GM21447 (cell line): ENCODE measurements around the gene CARM1.
"Not testable (repeated sequence)": the region's sequence is repeated elsewhere in the genome, so short reads cannot be mapped to it uniquely, and the experiment has no call there.

Experiments used
- ATAC-seq: cut with Tn5 transposase; IDR thresholded peaks from one replicate; pipeline ENCODE4 v1.9.1; 2021; ENCODE audit not compliant: unreplicated experiment

The CARM1 gene

DNA sequence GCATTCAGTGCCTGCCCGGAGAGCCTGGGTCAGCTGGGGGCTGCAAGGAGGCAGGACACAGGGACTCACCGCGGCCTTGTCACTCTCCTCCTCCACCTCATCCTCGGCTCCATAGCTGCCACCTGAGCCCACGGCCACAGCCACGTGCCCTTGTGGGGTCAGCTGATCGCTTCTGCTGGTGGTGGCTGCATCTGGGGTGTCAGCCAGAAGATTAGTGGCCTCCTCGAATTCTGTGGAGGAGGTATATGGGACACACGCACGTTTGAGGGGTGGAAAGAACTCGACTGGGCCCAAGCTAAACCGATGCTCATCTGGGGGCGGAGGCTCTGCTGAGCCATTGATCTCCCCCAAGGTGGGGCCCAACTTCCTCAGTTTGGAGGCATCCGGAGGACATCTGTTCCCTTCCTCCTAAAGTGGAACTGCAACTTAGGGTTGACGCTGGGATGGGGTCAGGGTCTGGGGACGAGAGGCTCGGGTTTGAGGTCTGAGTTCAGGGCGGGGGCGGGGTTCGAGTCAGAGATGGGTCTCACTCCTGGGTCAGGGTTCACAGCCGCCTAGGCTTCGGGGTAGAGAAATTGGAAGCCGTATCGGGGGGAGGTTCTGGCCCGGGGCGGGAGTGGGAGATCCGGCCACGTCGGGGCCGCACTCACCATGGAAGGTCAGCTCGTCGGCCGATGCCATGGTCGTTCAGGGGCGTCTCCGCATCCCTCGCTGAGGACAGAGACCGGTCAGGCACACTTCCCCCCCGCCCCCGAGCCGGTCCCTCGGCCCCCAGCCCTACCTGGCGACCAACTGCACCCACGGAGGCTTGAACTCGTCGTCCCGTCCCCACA lies 56.6 kb downstream of the CARM1 start:
- peak; percentile 29 for ATAC-seq

GRCh38 chr19:10928563-10929401 lies 57.4 kb downstream of the CARM1 start, which contains the start of the genes TIMM29 and YIPF2:
TIMM29 (plus strand) TSS chr19:10928811; CDS start chr19:10928823, 12 bp downstream.
YIPF2 (minus strand) TSS chr19:10928639; CDS start chr19:10928410, 229 bp downstream.
- ATAC-seq = peak; percentile 70

DNA sequence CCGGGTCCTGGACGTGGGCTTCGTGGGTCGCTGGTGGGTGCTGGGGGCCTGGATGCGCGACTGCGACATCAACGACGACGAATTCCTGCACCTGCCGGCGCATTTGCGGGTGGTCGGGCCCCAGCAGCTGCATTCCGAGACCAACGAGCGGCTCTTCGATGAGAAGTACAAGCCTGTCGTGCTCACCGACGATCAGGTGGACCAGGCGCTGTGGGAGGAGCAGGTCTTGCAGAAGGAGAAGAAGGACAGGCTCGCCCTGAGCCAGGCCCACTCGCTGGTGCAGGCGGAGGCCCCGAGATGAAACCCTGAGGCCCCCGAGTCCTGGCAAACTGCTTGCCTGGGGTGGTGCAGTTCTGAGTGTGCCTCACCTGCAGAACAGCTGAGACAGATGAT lies 58.0 kb downstream of the CARM1 start:
- no peak for ATAC-seq

GRCh38 chr19:10935371-10936059 lies 64.2 kb downstream of the CARM1 start:
- no peak for ATAC-seq

DNA sequence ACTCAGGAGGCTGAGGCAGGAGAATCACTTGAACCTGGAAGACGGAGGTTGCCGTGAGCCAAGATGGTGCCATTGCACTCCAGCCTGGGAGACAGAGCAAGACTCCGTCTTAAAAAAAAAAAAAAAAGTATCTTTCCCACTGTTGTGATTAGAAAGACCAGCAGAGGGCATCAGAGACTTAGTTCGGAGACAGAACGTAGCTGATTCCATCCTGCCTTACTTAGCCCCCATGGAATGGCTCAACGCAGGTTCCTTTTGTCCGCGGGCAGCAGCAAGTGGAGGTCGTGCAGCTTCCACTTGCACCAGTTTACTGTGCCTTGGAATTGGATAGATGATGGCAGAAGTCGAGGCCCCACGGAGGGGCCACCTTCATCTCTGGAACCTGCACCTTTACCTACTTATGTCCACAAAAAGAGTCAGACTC lies 65.3 kb downstream of the CARM1 start:
- ATAC-seq = no peak

- not testable (repeated sequence) for ATAC-seq
Measured at GRCh38 chr19:10941649-10942048, 70.3 kb downstream of the CARM1 start.

- ATAC-seq = not testable (repeated sequence)
Measured at GRCh38 chr19:10943412-10943811, 72.1 kb downstream of the CARM1 start.

DNA sequence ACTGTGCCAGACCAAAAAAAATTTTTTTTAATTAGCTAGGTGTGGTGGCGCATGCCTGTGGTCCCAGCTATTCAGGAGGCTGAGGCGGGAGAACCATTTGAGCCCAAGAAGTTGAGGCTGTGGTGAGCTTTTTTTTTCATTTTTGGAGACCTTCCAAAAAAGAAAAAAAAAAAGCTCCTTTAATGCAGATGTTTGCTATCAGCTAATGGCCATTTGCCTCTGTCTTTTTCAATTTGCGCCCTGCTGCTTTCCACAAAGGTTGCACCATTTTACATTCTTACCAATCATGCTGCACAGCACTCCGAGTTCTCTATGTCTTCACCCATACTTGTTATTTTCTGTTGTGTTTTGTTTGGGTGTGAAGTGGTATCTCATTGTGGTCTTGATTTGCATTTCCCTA lies 73.9 kb downstream of the CARM1 start:
- ATAC-seq = no peak

GRCh38 chr19:10946958-10947657 lies 75.8 kb downstream of the CARM1 start:
- ATAC-seq = no peak

GRCh38 chr19:10952809-10953208 lies 81.5 kb downstream of the CARM1 start:
- no peak for ATAC-seq

GRCh38 chr19:10959277-10959968 lies 88.1 kb downstream of the CARM1 start:
- ATAC-seq = not testable (repeated sequence)

DNA sequence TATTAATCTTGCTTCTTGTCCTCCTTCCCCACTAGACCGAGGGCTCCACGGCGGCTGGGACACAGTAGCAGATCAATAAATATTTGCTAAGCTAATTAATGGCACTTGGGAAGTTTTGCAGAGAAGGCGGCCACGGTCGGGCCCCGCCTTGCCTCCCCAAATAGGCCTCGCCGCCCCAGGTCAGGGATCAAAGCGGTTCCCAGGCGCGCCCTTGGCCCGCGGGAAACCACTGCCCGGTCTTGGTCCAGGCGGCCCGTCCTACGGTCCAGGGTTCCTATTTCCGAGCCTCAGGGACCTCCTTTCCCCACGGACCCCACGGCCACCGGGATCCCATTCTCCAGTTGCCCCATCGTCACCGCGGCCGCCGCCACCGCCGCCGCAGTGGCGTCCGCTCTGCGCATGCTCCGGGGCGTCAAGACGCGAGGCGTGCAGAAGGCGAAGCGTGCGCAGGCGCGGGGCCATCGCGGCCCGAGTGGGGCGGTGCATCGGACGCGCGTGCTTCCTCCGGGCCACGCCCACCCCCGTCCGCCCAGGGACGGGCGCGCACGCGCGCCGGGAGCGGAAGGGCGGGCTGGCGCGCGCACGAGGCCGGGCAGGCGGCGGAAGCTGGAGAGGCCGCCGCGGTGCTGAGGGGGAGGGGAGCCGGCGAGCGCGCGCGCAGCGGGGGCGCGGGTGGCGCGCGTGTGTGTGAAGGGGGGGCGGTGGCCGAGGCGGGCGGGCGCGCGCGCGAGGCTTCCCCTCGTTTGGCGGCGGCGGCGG lies 89.1 kb downstream of the CARM1 start, which contains the start of gene SMARCA4:
TSS of gene SMARCA4 (plus strand) at position 717 of the 759 bp plus-strand sequence. CDS start 23,122 bp downstream, outside the sequence.
- peak; percentile 66 for ATAC-seq

- ATAC-seq = peak; percentile 23
Measured at GRCh38 chr19:10961073-10961860, 89.9 kb downstream of the CARM1 start.

DNA sequence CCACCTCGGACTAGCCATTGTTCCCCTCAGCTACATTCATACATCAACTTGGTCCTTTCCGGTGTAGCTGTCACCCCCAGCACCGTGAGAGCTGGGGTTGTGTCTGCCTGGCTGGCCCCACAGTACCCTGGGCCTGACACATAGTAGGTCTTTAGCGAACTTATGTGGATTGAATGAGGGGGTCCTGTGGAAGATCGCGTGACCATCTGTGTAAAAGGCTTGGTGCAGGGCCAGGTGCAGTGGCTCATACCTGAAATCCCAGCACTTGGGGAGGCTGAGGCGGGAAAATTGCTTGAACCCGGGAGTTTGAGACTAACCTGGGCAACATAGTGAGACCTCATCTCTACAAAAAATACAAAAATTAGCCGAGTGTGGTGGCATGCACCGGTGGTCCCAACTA lies 91.5 kb downstream of the CARM1 start:
- ATAC-seq = no peak

DNA sequence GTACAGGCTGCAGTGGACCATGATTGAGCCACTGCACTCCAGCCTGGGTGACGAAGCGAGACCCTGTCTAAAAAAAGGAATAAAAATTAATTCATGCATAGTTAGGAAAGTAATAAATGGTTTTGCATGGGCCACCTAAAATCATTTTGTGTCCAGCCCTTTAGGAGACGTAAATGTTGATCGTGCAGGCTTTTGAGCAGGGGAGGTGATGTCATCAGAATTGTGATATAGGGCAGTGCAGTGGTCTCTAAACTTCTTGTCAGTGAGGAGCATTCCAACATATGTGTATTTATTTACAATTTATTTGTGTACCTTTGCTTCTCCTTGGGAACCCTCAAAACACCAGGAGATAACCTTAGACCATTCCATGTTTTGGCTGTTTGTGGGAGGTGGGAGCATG lies 92.5 kb downstream of the CARM1 start:
- ATAC-seq = no peak

DNA sequence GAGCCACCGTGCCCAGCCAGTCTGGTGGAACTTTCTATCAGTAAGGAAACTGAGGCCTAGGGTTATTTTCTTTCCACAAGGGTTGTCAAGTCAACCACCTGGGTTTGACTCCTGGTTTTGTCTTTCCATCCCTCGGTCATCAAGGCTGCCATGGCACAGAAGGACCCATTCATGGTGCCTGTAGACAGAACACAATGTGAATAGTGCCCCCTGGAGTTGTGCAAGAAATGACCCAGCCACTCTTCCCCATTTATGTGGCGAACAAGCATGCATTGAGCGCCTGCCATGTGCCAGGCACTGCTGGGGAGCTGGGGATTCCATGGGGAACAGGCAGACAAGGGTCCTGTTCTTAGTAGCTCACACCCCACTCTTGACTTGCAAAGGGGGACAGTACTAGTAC lies 93.5 kb downstream of the CARM1 start:
- ATAC-seq = no peak

DNA sequence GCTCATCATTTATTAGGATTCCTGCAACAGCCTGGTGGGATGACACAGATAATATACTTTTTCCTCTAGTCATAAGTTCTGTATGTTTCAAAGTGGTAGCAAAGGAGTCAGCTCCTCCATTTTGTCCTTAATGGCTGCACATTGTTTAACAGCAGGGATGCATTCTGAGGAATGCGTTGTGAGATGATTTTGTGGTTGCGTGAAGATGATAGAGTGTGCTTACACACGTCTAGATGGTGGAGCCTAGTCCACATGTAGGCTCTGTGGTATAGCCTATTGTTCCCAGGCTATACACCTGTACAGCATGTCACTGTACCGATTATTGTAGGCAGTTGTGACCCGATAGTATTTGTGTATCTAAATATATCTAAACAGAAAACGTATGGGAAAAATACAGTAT lies 94.0 kb downstream of the CARM1 start:
- no peak for ATAC-seq

GRCh38 chr19:10966809-10967208 lies 95.5 kb downstream of the CARM1 start:
- ATAC-seq = no peak
